Activated naive CD4-positive, alpha-beta T cell treated with anti-CD3 and anti-CD28 coated beads for 36 hours (primary cell): ENCODE data around the gene NGEF. TPM values are rescaled to one million over a fixed set of nuclear protein-coding genes. Genes with fewer than 3 reads are reported as not detected.

Experiments
- CTCF ChIA-PET: fragments of 350-600 bp; sonication (Branson Sonifier 250); formaldehyde crosslinking; loops from one replicate; lab custom pipeline; 2021; ENCODE audit warnings: antibody characterized with exemption; lab: Charles Lee
- DNase-seq: peaks from one replicate; pipeline ENCODE4 v3.0.0-alpha.2; 2020
- H3K27ac Mint-ChIP-seq: one replicate; pipeline ENCODE4 v1.8.0; 2021; ENCODE audit warnings: mild to moderate bottlenecking, mixed read lengths
- H3K27me3 Mint-ChIP-seq: one replicate; pipeline ENCODE4 v1.8.0; 2021; ENCODE audit warnings: low read depth, mixed read lengths
- H3K36me3 Mint-ChIP-seq: one replicate; pipeline ENCODE4 v1.8.0; 2021; ENCODE audit warnings: low read depth, mixed read lengths
- H3K4me1 Mint-ChIP-seq: one replicate; pipeline ENCODE4 v1.8.0; 2021; ENCODE audit warnings: low read depth, mixed read lengths
- H3K4me3 Mint-ChIP-seq: one replicate; pipeline ENCODE4 v1.8.0; 2021; ENCODE audit warnings: mild to moderate bottlenecking, moderate library complexity, mixed read lengths
- H3K9me3 Mint-ChIP-seq: one replicate; pipeline ENCODE4 v1.8.0; 2021; ENCODE audit warnings: mixed read lengths
- intact Hi-C: fragments of 100-400 bp; cut with micrococcal nuclease; formaldehyde crosslinking; loops from one replicate; pipeline ENCODE4 v1.15.1; 2023
- total RNA-seq, 2 experiments: library from RNA; stranded (reverse); gene quantifications; one replicate each; pipeline ENCODE4 v1.2.3, GENCODE V29; 2021

NGEF gene
- total RNA-seq, 2 experiments from 2014 or later = 0.12 TPM; not detected in 1

GRCh38 chr2:233041722-233042323 lies 28.8 kb upstream of the NGEF start:
- Mint-ChIP-seq H3K27me3 (no peaks in the 10 kb centered on the region), H3K36me3 (no peaks in the 10 kb centered on the region), H3K27ac (no peak overlapping the region), H3K4me1 (no peaks in the 10 kb centered on the region), H3K9me3 (no peaks in the 10 kb centered on the region), H3K4me3 (no peak overlapping the region)
- intact Hi-C loops = no loop called here
- CTCF ChIA-PET = interaction anchor here (0.6 to 1.7 kb wide), 3 partner anchors 13 to 189 kb away, joined by 4 to 6 read pairs (median 5); no protein-coding TSS in a partner anchor
- no peak for DNase-seq

GRCh38 chr2:233040571-233040970 lies 27.5 kb upstream of the NGEF start:
- Mint-ChIP-seq H3K9me3 (no peaks in the 10 kb centered on the region), H3K27me3 (no peaks in the 10 kb centered on the region), H3K27ac (no peak overlapping the region), H3K4me1 (no peaks in the 10 kb centered on the region), H3K4me3 (no peak overlapping the region), H3K36me3 (no peaks in the 10 kb centered on the region)
- CTCF ChIA-PET = interaction anchor here (1.7 kb wide), 1 partner anchor 14 kb away, joined by 6 read pairs; no protein-coding TSS in a partner anchor
- DNase-seq = no peak
- intact Hi-C loops = no loop called here

- Mint-ChIP-seq H3K27me3 (no peaks in the 10 kb centered on the region), H3K4me1 (no peaks in the 10 kb centered on the region), H3K36me3 (no peaks in the 10 kb centered on the region), H3K27ac (no peak overlapping the region), H3K9me3 (no peaks in the 10 kb centered on the region), H3K4me3 (no peak overlapping the region)
- intact Hi-C loops = no loop called here
- CTCF ChIA-PET = interaction anchor here (1.7 kb wide), 1 partner anchor 14 kb away, joined by 6 read pairs; no protein-coding TSS in a partner anchor
- no peak for DNase-seq
Observed at GRCh38 chr2:233039846-233040530, 26.9 kb upstream of the NGEF start.

GRCh38 chr2:233039212-233039845 lies 26.3 kb upstream of the NGEF start:
- no peaks in the 10 kb centered on the region for H3K36me3 Mint-ChIP-seq
- no peak overlapping the region for H3K27ac Mint-ChIP-seq
- H3K4me3 Mint-ChIP-seq = no peak overlapping the region
- DNase-seq = no peak
- CTCF ChIA-PET = interaction anchor here (0.7 kb wide), 1 partner anchor 15 kb away, joined by 4 read pairs; no protein-coding TSS in a partner anchor
- no peaks in the 10 kb centered on the region for H3K9me3 Mint-ChIP-seq
- no peaks in the 10 kb centered on the region for H3K27me3 Mint-ChIP-seq
- intact Hi-C loops = no loop called here
- H3K4me1 Mint-ChIP-seq = no peaks in the 10 kb centered on the region

- CTCF ChIA-PET = no interaction called here
- Mint-ChIP-seq H3K4me3 (no peak overlapping the region), H3K27ac (no peak overlapping the region), H3K9me3 (no peaks in the 10 kb centered on the region), H3K36me3 (no peaks in the 10 kb centered on the region), H3K4me1 (no peaks in the 10 kb centered on the region), H3K27me3 (no peaks in the 10 kb centered on the region)
- intact Hi-C loops = no loop called here
- no peak for DNase-seq
Observed at GRCh38 chr2:233037078-233037477, 24.0 kb upstream of the NGEF start.

- CTCF ChIA-PET = no interaction called here
- Mint-ChIP-seq H3K27ac (no peak overlapping the region), H3K27me3 (no peaks in the 10 kb centered on the region), H3K9me3 (no peaks in the 10 kb centered on the region), H3K36me3 (no peaks in the 10 kb centered on the region), H3K4me3 (no peak overlapping the region), H3K4me1 (no peaks in the 10 kb centered on the region)
- DNase-seq = no peak
- intact Hi-C loops = no loop called here
Observed at GRCh38 chr2:233036162-233036838, 23.2 kb upstream of the NGEF start.

GRCh38 chr2:233035426-233036161 lies 22.5 kb upstream of the NGEF start:
- no peak overlapping the region for H3K27ac Mint-ChIP-seq
- H3K4me1 Mint-ChIP-seq = no peaks in the 10 kb centered on the region
- no peak overlapping the region for H3K4me3 Mint-ChIP-seq
- DNase-seq = no peak
- CTCF ChIA-PET = no interaction called here
- H3K9me3 Mint-ChIP-seq = no peaks in the 10 kb centered on the region
- no peaks in the 10 kb centered on the region for H3K27me3 Mint-ChIP-seq
- no peaks in the 10 kb centered on the region for H3K36me3 Mint-ChIP-seq
- intact Hi-C loops = no loop called here

- no peak overlapping the region for H3K4me3 Mint-ChIP-seq
- H3K27ac Mint-ChIP-seq = no peak overlapping the region
- CTCF ChIA-PET = no interaction called here
- no peak for DNase-seq
- H3K36me3 Mint-ChIP-seq = no peaks in the 10 kb centered on the region
- intact Hi-C loops = no loop called here
- H3K9me3 Mint-ChIP-seq = no peaks in the 10 kb centered on the region
- H3K27me3 Mint-ChIP-seq = no peaks in the 10 kb centered on the region
- no peaks in the 10 kb centered on the region for H3K4me1 Mint-ChIP-seq
Observed at GRCh38 chr2:233034091-233034882, 21.2 kb upstream of the NGEF start.

GRCh38 chr2:233033672-233034071 lies 20.6 kb upstream of the NGEF start:
- CTCF ChIA-PET = no interaction called here
- no peaks in the 10 kb centered on the region for H3K9me3 Mint-ChIP-seq
- H3K36me3 Mint-ChIP-seq = no peaks in the 10 kb centered on the region
- intact Hi-C loops = no loop called here
- H3K27ac Mint-ChIP-seq = no peak overlapping the region
- no peak overlapping the region for H3K4me3 Mint-ChIP-seq
- no peaks in the 10 kb centered on the region for H3K27me3 Mint-ChIP-seq
- H3K4me1 Mint-ChIP-seq = no peaks in the 10 kb centered on the region
- no peak for DNase-seq

GRCh38 chr2:233032551-233033320 lies 19.7 kb upstream of the NGEF start, which contains the start of gene NEU2:
Gene NEU2 (plus strand): TSS chr2:233032672. CDS start chr2:233032672, 0 bp downstream.
- H3K9me3 Mint-ChIP-seq = no peaks in the 10 kb centered on the region
- H3K27me3 Mint-ChIP-seq = no peaks in the 10 kb centered on the region
- no peaks in the 10 kb centered on the region for H3K36me3 Mint-ChIP-seq
- no peak within 1 kb of the TSS for H3K27ac Mint-ChIP-seq
- intact Hi-C loops = no loop called here
- DNase-seq = no peak
- no peaks in the 10 kb centered on the region for H3K4me1 Mint-ChIP-seq
- H3K4me3 Mint-ChIP-seq = no peak within 1 kb of the TSS
- CTCF ChIA-PET = interaction anchor here (1.4 kb wide), 1 partner anchor 21 kb away, joined by 3 read pairs; no protein-coding TSS in a partner anchor
